GM12801 (cell line): ENCODE data around the gene OLFML2B.

Experiments used
- CTCF ChIP-seq: IDR thresholded peaks from one replicate; pipeline ENCODE4 v1.5.1; 2011; ENCODE audit warnings: control low read depth; ENCODE audit not compliant: insufficient read length; ENCODE audit errors: extremely low read depth

The OLFML2B gene

GRCh38 chr1:161983725-161984124, 39.9 kb downstream of the OLFML2B start:
- no peak for TF ChIP-seq CTCF

GRCh38 chr1:161982917-161983316, 40.8 kb downstream of the OLFML2B start:
- TF ChIP-seq CTCF, result no peak

- no peak for TF ChIP-seq CTCF
Measured at GRCh38 chr1:161982507-161982895, 41.2 kb downstream of the OLFML2B start.

GRCh38 chr1:161981735-161982506, 41.7 kb downstream of the OLFML2B start:
- no peak for TF ChIP-seq CTCF

GRCh38 chr1:161981126-161981525, 42.5 kb downstream of the OLFML2B start:
- no peak for TF ChIP-seq CTCF

GRCh38 chr1:161978011-161978790, 45.5 kb downstream of the OLFML2B start:
- no peak for TF ChIP-seq CTCF

- TF ChIP-seq CTCF, result no peak
Measured at GRCh38 chr1:161973924-161974845, 49.5 kb downstream of the OLFML2B start.
